GM12878 (cell line): ENCODE measurements around the gene IQGAP2. TPM values are rescaled to one million over a fixed set of nuclear protein-coding genes. Genes with fewer than 3 reads are reported as not detected.

ENCODE experiments used
- ATAC-seq: fragments of 200-7000 bp; cut with Tn5 transposase; 3 replicates; pipeline ENCODE4 v1.9.1; 2020; ENCODE audit warnings: mild to moderate bottlenecking, moderate library complexity
- BruUV-seq: library from RNA; stranded (reverse); fragments of 400-500 nt; replicated peaks from 2 replicates; lab custom pipeline; 2021; lab: Mats Ljungman, UMichigan
- CTCF ChIA-PET: fragments of 300-600 bp; sonication (Branson Sonifier 250); formaldehyde crosslinking; extraction: SDS; loops from one replicate; lab custom pipeline; 2021; ENCODE audit warnings: inconsistent platforms; lab: Yijun Ruan, JAX
- POLR2A ChIA-PET: fragments of 350-600 bp; formaldehyde crosslinking; extraction: SDS; loops from one replicate; lab custom pipeline; 2021; ENCODE audit warnings: inconsistent platforms; lab: Charles Lee
- RAD21 ChIA-PET: fragments of 300-600 bp; sonication (Branson Sonifier 250); formaldehyde crosslinking; loops from one replicate; lab custom pipeline; 2023; ENCODE audit warnings: antibody characterized with exemption; ENCODE audit not compliant: unreplicated experiment; lab: Charles Lee
- SMC1A ChIA-PET: fragments of 300-600 bp; sonication (Branson Sonifier 250); formaldehyde crosslinking; loops from one replicate; lab custom pipeline; 2023; ENCODE audit not compliant: unreplicated experiment, uncharacterized antibody; lab: Charles Lee
- DNase-seq: peaks from one replicate; pipeline ENCODE4 v3.0.0-alpha.2; 2011; ENCODE audit warnings: low read depth, low spot score
- FAIRE-seq: peaks from 3 replicates; lab custom pipeline; 2011; peaks lifted over from hg19 to GRCh38; lab: Jason Lieb, UNC
- H2AFZ ChIP-seq: 2 replicates; pipeline ENCODE4 v1.6.0; 2011; ENCODE audit warnings: low read depth, low read length, control low read depth; ENCODE audit not compliant: control insufficient read depth
- H3K27ac ChIP-seq: 2 replicates; pipeline ENCODE4 v1.5.1; 2011; ENCODE audit warnings: control low read depth; ENCODE audit not compliant: control insufficient read depth, insufficient read depth
- H3K27me3 ChIP-seq, 2 experiments: replicated peaks in 1 of 2; 2 replicates each; pipeline versions ENCODE4 v1.6.0 to v1.6.1; 2011; ENCODE audit warnings: low read length in 1 of 2; ENCODE audit not compliant: control insufficient read depth in 2 of 2, insufficient read depth in 2 of 2
- H3K36me3 ChIP-seq, 2 experiments: 2 replicates each; pipeline ENCODE4 v1.5.1; 2011; ENCODE audit warnings: low read length in 1 of 2; ENCODE audit not compliant: control insufficient read depth in 2 of 2, insufficient read depth in 2 of 2
- H3K4me1 ChIP-seq: 2 replicates; pipeline ENCODE4 v1.6.1; 2011; ENCODE audit warnings: mild to moderate bottlenecking, low read length, moderate library complexity, mixed read lengths; ENCODE audit not compliant: control insufficient read depth, insufficient read depth
- H3K4me2 ChIP-seq: 2 replicates; pipeline ENCODE4 v1.6.0; 2011; ENCODE audit warnings: control low read depth; ENCODE audit not compliant: control insufficient read depth, insufficient read depth
- H3K4me3 ChIP-seq: fragments of 200-600 bp; sonication (generic); 2 replicates; pipeline ENCODE4 v1.5.1; 2016
- H3K79me2 ChIP-seq: 2 replicates; pipeline ENCODE4 v1.6.0; 2011; ENCODE audit warnings: low read length; ENCODE audit not compliant: control insufficient read depth, insufficient read depth
- H3K9ac ChIP-seq: 2 replicates; pipeline ENCODE4 v1.8.0; 2011; ENCODE audit warnings: low read length, control low read depth, mixed read lengths; ENCODE audit not compliant: control insufficient read depth, insufficient read depth
- H3K9me3 ChIP-seq: replicated peaks from 3 replicates; pipeline ENCODE4 v1.5.1; 2011; ENCODE audit warnings: mild to moderate bottlenecking, low read length; ENCODE audit not compliant: control insufficient read depth, insufficient read depth
- H4K20me1 ChIP-seq: 2 replicates; pipeline ENCODE4 v1.6.0; 2011; ENCODE audit not compliant: control insufficient read depth, insufficient read depth
- CBX3 ChIP-seq: fragments of 200-600 bp; sonication (generic); IDR thresholded peaks from 2 replicates; pipeline ENCODE4 v1.6.1; 2016; ENCODE audit warnings: low read depth, borderline replicate concordance
- CBX5 ChIP-seq: sonication (generic); IDR thresholded peaks from 2 replicates; pipeline ENCODE4 v1.6.1; 2016; ENCODE audit warnings: low read depth, moderate library complexity, mild to moderate bottlenecking, inconsistent platforms
- CHD4 ChIP-seq: fragments of 200-600 bp; sonication (generic); IDR thresholded peaks from 2 replicates; pipeline ENCODE4 v1.6.1; 2016; ENCODE audit warnings: mild to moderate bottlenecking
- DPF2 ChIP-seq: fragments of 450-650 bp; IDR thresholded peaks from 2 replicates; pipeline ENCODE4 v1.6.1; 2017; ENCODE audit warnings: mild to moderate bottlenecking
- FOXM1 ChIP-seq: IDR thresholded peaks from 2 replicates; pipeline ENCODE4 v1.6.1; 2012; ENCODE audit warnings: low read depth, mild to moderate bottlenecking, inconsistent platforms, low read length, moderate library complexity
- JUND ChIP-seq: IDR thresholded peaks from 2 replicates; pipeline ENCODE4 v1.6.1; 2012; ENCODE audit warnings: low read depth, mild to moderate bottlenecking, low read length, improper control_type of control experiment, moderate library complexity
- RCOR1 ChIP-seq: conservative IDR thresholded peaks from 2 replicates; pipeline ENCODE4 v1.6.1; 2012; ENCODE audit warnings: low read depth, low read length, improper control_type of control experiment
- RELA ChIP-seq: fragments of 450-650 bp; IDR thresholded peaks from 2 replicates; pipeline ENCODE4 v1.8.0; 2014; ENCODE audit warnings: borderline replicate concordance; ENCODE audit not compliant: partially characterized antibody
- SIX5 ChIP-seq: IDR thresholded peaks from 2 replicates; pipeline ENCODE4 v1.6.1; 2011; ENCODE audit warnings: mild to moderate bottlenecking, low read depth, low read length, moderate library complexity; ENCODE audit not compliant: severe bottlenecking
- SREBF2 ChIP-seq: IDR thresholded peaks from 2 replicates; pipeline ENCODE4 v1.6.1; 2012; ENCODE audit warnings: mild to moderate bottlenecking, low read length
- SRF ChIP-seq, 2 experiments: IDR thresholded peaks; 2 replicates each; pipeline ENCODE4 v1.6.1; 2011; ENCODE audit warnings: low read depth in 2 of 2, low read length in 2 of 2, mild to moderate bottlenecking in 1 of 2, moderate library complexity in 1 of 2
- TBL1XR1 ChIP-seq: IDR thresholded peaks from 2 replicates; pipeline ENCODE4 v1.6.1; 2012; ENCODE audit warnings: low read depth, low read length, improper control_type of control experiment
- WRNIP1 ChIP-seq: IDR thresholded peaks from 2 replicates; pipeline ENCODE4 v1.6.1; 2011; ENCODE audit warnings: low read depth, low read length, improper control_type of control experiment, borderline replicate concordance
- ZNF622 ChIP-seq: fragments of 450-650 bp; IDR thresholded peaks from 2 replicates; pipeline ENCODE4 v1.6.1; 2017; ENCODE audit warnings: mild to moderate bottlenecking, inconsistent platforms
- WGBS: methylation state at CpG from one replicate; pipeline ENCODE4 v1.1.6; 2016; ENCODE audit warnings: low lambda C conversion rate; ENCODE audit not compliant: insufficient replicate concordance, insufficient coverage; ENCODE audit errors: missing lambda C conversion rate; 5-methylcytosine and 5-hydroxymethylcytosine counted together
- in situ Hi-C: fragments of 300-500 bp; cut with MboI; formaldehyde crosslinking; loops from 9 replicates; pipeline ENCODE4 v1.14.3; 2018; ENCODE audit warnings: mixed read lengths
- intact Hi-C: fragments of 100-400 bp; cut with micrococcal nuclease; formaldehyde crosslinking; loops from one replicate; pipeline ENCODE4 v1.14.2; 2022; ENCODE audit not compliant: unreplicated experiment
- polyA plus RNA-seq, 11 experiments: library from polyadenylated mRNA; depleted of rRNA in 4 of 11; unstranded in 6 of 11; stranded (reverse) in 5 of 11; fragments of >200 nt; fragmentation: Nextera tagmentation in 4 of 11; fragmentation: Illumina TruSeq in 1 of 11; extraction: Ambion mirVana in 4 of 11; extraction: Trizol in 1 of 11; gene quantifications; 1 replicate in 1 of 11; 2 replicates in 10 of 11; pipeline versions ENCODE4 v1.2.1 to v1.2.3, GENCODE V29; 2011 to 2016; ENCODE audit warnings: inconsistent platforms in 2 of 11, missing spikeins in 2 of 11, low read depth in 1 of 11
- total RNA-seq, 4 experiments: library from RNA; depleted of rRNA in 3 of 4; stranded (reverse); fragments of >200 nt in 3 of 4; fragmentation: Illumina TruSeq in 1 of 4; extraction: Trizol in 1 of 4; gene quantifications; 2 replicates each; pipeline versions ENCODE4 v1.2.1 to v1.2.3, GENCODE V29; 2013 to 2021
- TF ChIP-seq, protein P1 (sequence below): fragments of 450-650 bp; IDR thresholded peaks from 2 replicates; pipeline ENCODE4 v1.6.1; 2017; ENCODE audit warnings: low read depth, mild to moderate bottlenecking, moderate library complexity
- TF ChIP-seq, protein P2 (sequence below): fragments of 450-650 bp; conservative IDR thresholded peaks from 2 replicates; pipeline ENCODE4 v1.6.1; 2017; ENCODE audit warnings: mild to moderate bottlenecking, moderate library complexity
- TF ChIP-seq, protein P3 (sequence below): fragments of 150-350 bp; IDR thresholded peaks from 2 replicates; pipeline ENCODE4 v1.6.1; 2016; ENCODE audit warnings: low read depth, low read length

The IQGAP2 gene
- total and polyA plus RNA-seq, 10 of the 15 experiments (the other 5 are each of a cell fraction or from before 2014, with no cell fraction given), result 14.5 to 41.4 (median 21.8) TPM

DNA sequence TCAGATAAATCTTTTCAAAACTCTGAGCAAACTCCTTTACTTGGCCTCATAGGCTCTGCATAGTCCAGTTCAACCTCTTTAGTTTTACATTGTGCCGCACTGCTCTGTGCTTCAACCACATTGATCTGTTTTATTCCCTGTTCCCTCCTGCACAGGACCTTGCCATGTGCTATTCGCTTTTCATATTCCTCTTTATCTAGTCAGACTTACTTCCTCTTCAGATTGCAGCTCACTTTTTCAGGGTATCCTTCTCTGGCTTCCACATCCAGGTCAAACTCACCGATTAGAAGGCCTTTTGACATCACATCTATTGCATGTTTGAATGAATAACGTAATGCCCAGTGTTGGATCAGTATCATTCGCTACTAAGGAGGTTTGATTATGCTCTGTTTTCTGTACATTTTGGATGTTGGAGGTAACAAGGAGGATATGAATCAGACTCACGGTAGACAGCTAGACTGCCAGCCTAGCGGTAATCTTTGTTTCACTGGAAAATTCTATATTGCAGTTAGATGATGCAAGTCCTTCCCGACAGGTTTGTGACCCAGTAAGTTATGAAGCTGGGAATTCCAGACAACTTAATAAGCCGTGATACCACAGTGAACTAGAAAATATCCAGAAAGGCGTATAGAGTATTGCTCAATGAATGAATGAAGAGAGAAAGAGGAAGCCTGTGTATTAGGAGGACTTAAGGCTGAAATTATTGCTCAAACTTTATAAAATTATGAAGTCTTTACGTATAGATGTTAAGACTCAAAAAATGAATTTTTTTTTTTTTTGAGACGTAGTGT lies 65.7 kb downstream of the IQGAP2 start:
- no peaks in the 10 kb centered on the region for H3K36me3 ChIP-seq
- H3K27me3 ChIP-seq, result no peaks in the 10 kb centered on the region
- ChIA-PET RAD21 (no interaction called here), CTCF (no interaction called here), SMC1A (no interaction called here), POLR2A (interaction anchor here (0.6 kb wide), 1 partner anchor 875 kb away, joined by 5 read pairs; no protein-coding TSS in a partner anchor)
- 90% methylated on average over 12 of the region's 12 CpGs for WGBS
- FAIRE-seq (no peak), DNase-seq (no peak), ATAC-seq (no peak)
- no peak overlapping the region for H3K9ac ChIP-seq
- no peak overlapping the region for H3K4me3 ChIP-seq
- no peaks in the 10 kb centered on the region for H4K20me1 ChIP-seq
- intact Hi-C loops (no loop called here), in situ Hi-C loops (no loop called here)
- H3K27ac ChIP-seq, result no peak overlapping the region
- no TSS peak for BruUV-seq
- no peak overlapping the region for H3K4me2 ChIP-seq
- TF ChIP-seq, protein P1, sequence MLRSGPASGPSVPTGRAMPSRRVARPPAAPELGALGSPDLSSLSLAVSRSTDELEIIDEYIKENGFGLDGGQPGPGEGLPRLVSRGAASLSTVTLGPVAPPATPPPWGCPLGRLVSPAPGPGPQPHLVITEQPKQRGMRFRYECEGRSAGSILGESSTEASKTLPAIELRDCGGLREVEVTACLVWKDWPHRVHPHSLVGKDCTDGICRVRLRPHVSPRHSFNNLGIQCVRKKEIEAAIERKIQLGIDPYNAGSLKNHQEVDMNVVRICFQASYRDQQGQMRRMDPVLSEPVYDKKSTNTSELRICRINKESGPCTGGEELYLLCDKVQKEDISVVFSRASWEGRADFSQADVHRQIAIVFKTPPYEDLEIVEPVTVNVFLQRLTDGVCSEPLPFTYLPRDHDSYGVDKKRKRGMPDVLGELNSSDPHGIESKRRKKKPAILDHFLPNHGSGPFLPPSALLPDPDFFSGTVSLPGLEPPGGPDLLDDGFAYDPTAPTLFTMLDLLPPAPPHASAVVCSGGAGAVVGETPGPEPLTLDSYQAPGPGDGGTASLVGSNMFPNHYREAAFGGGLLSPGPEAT, result no peak
- TF ChIP-seq CBX5 (no peak), WRNIP1 (no peak), SIX5 (no peak), JUND (no peak), CHD4 (no peak), RELA (no peak), SREBF2 (no peak), CBX3 (no peak), RCOR1 (no peak), TBL1XR1 (no peak), DPF2 (no peak), FOXM1 (no peak), SRF (IDR thresholded peaks at IDR 0.05; ENCODE audit: low read depth in 2 of 2, low read length in 2 of 2) (no peak), ZNF622 (no peak)
- TF ChIP-seq, protein P2, sequence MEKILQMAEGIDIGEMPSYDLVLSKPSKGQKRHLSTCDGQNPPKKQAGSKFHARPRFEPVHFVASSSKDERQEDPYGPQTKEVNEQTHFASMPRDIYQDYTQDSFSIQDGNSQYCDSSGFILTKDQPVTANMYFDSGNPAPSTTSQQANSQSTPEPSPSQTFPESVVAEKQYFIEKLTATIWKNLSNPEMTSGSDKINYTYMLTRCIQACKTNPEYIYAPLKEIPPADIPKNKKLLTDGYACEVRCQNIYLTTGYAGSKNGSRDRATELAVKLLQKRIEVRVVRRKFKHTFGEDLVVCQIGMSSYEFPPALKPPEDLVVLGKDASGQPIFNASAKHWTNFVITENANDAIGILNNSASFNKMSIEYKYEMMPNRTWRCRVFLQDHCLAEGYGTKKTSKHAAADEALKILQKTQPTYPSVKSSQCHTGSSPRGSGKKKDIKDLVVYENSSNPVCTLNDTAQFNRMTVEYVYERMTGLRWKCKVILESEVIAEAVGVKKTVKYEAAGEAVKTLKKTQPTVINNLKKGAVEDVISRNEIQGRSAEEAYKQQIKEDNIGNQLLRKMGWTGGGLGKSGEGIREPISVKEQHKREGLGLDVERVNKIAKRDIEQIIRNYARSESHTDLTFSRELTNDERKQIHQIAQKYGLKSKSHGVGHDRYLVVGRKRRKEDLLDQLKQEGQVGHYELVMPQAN, result no peak
- TF ChIP-seq, protein P3, sequence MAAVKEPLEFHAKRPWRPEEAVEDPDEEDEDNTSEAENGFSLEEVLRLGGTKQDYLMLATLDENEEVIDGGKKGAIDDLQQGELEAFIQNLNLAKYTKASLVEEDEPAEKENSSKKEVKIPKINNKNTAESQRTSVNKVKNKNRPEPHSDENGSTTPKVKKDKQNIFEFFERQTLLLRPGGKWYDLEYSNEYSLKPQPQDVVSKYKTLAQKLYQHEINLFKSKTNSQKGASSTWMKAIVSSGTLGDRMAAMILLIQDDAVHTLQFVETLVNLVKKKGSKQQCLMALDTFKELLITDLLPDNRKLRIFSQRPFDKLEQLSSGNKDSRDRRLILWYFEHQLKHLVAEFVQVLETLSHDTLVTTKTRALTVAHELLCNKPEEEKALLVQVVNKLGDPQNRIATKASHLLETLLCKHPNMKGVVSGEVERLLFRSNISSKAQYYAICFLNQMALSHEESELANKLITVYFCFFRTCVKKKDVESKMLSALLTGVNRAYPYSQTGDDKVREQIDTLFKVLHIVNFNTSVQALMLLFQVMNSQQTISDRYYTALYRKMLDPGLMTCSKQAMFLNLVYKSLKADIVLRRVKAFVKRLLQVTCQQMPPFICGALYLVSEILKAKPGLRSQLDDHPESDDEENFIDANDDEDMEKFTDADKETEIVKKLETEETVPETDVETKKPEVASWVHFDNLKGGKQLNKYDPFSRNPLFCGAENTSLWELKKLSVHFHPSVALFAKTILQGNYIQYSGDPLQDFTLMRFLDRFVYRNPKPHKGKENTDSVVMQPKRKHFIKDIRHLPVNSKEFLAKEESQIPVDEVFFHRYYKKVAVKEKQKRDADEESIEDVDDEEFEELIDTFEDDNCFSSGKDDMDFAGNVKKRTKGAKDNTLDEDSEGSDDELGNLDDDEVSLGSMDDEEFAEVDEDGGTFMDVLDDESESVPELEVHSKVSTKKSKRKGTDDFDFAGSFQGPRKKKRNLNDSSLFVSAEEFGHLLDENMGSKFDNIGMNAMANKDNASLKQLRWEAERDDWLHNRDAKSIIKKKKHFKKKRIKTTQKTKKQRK, result no peak
- H3K79me2 ChIP-seq, result no peaks in the 10 kb centered on the region
- no peaks in the 10 kb centered on the region for H3K4me1 ChIP-seq
- no peaks in the 10 kb centered on the region for H3K9me3 ChIP-seq
- H2AFZ ChIP-seq, result no peak overlapping the region
